Neural cell (in vitro differentiated cells): ENCODE results near the gene COX7B.

ENCODE experiments used
- CTCF ChIP-seq: fragments of 450-650 bp; IDR thresholded peaks from 2 replicates; pipeline ENCODE4 v1.5.1; 2014; ENCODE audit warnings: antibody characterized with exemption, mild to moderate bottlenecking, moderate library complexity; ENCODE audit not compliant: poor library complexity, severe bottlenecking
- EP300 ChIP-seq: fragments of 450-650 bp; conservative IDR thresholded peaks from 2 replicates; pipeline ENCODE4 v1.6.1; 2014; ENCODE audit warnings: antibody characterized with exemption, mild to moderate bottlenecking, moderate library complexity; ENCODE audit not compliant: poor library complexity, severe bottlenecking
- MXI1 ChIP-seq: fragments of 450-650 bp; conservative IDR thresholded peaks from 2 replicates; pipeline ENCODE4 v1.6.1; 2014; ENCODE audit warnings: antibody characterized with exemption, mild to moderate bottlenecking; ENCODE audit not compliant: poor library complexity, severe bottlenecking
- REST ChIP-seq: IDR thresholded peaks from 2 replicates; pipeline ENCODE4 v1.6.1; 2012; ENCODE audit warnings: borderline replicate concordance
- SMC3 ChIP-seq: fragments of 450-650 bp; conservative IDR thresholded peaks from 2 replicates; pipeline ENCODE4 v1.6.1; 2014; ENCODE audit warnings: antibody characterized with exemption, mild to moderate bottlenecking, moderate library complexity; ENCODE audit not compliant: poor library complexity

GRCh38 chrX:77899081-77899828 is at the start of gene COX7B:
- TF ChIP-seq EP300 (no peak), MXI1 (no peak), CTCF (peak; percentile 80), REST (peak; percentile 93), SMC3 (peak; percentile 21)
